ENCODE data around the gene C12orf57. TPM values are rescaled to one million over a fixed set of nuclear protein-coding genes. Genes with fewer than 3 reads are reported as not detected.
A peak's percentile ranks its signal among the peaks of the same experiment; 100 is the strongest.

The C12orf57 gene
- polyA plus RNA-seq, 1 donor from 2014 or later: 500 TPM

DNA sequence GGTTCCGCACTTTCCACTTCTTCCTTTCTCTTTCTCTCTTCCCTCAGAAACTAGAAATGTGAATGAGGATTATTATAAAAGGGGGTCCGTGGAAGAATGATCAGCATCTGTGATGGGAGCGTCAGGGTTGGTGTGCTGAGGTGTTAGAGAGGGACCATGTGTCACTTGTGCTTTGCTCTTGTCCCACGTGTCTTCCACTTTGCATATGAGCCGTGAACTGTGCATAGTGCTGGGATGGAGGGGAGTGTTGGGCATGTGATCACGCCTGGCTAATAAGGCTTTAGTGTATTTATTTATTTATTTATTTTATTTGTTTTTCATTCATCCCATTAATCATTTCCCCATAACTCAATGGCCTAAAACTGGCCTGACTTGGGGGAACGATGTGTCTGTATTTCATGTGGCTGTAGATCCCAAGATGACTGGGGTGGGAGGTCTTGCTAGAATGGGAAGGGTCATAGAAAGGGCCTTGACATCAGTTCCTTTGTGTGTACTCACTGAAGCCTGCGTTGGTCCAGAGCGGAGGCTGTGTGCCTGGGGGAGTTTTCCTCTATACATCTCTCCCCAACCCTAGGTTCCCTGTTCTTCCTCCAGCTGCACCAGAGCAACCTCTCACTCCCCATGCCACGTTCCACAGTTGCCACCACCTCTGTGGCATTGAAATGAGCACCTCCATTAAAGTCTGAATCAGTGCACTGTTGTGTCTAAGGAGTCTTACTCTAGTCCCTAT is 20.7 kb upstream of the C12orf57 start:
- H3K36me3 ChIP-seq (ENCODE audit: insufficient read depth, low read length): no peaks in the 10 kb centered on the region
- H3K27ac ChIP-seq (ENCODE audit: low read length): no peak overlapping the region
- no peaks in the 10 kb centered on the region for H4K20me1 ChIP-seq (ENCODE audit: insufficient read depth)
- TF ChIP-seq SMC3 (conservative IDR thresholded peaks at IDR 0.05; ENCODE audit: poor library complexity) (no peak), EP300 (conservative IDR thresholded peaks at IDR 0.05; ENCODE audit: poor library complexity, severe bottlenecking) (no peak)
- TF ChIP-seq, protein P1, sequence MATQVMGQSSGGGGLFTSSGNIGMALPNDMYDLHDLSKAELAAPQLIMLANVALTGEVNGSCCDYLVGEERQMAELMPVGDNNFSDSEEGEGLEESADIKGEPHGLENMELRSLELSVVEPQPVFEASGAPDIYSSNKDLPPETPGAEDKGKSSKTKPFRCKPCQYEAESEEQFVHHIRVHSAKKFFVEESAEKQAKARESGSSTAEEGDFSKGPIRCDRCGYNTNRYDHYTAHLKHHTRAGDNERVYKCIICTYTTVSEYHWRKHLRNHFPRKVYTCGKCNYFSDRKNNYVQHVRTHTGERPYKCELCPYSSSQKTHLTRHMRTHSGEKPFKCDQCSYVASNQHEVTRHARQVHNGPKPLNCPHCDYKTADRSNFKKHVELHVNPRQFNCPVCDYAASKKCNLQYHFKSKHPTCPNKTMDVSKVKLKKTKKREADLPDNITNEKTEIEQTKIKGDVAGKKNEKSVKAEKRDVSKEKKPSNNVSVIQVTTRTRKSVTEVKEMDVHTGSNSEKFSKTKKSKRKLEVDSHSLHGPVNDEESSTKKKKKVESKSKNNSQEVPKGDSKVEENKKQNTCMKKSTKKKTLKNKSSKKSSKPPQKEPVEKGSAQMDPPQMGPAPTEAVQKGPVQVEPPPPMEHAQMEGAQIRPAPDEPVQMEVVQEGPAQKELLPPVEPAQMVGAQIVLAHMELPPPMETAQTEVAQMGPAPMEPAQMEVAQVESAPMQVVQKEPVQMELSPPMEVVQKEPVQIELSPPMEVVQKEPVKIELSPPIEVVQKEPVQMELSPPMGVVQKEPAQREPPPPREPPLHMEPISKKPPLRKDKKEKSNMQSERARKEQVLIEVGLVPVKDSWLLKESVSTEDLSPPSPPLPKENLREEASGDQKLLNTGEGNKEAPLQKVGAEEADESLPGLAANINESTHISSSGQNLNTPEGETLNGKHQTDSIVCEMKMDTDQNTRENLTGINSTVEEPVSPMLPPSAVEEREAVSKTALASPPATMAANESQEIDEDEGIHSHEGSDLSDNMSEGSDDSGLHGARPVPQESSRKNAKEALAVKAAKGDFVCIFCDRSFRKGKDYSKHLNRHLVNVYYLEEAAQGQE (IDR thresholded peaks at IDR 0.05; ENCODE audit: borderline replicate concordance): no peak
- TF ChIP-seq, protein P2, sequence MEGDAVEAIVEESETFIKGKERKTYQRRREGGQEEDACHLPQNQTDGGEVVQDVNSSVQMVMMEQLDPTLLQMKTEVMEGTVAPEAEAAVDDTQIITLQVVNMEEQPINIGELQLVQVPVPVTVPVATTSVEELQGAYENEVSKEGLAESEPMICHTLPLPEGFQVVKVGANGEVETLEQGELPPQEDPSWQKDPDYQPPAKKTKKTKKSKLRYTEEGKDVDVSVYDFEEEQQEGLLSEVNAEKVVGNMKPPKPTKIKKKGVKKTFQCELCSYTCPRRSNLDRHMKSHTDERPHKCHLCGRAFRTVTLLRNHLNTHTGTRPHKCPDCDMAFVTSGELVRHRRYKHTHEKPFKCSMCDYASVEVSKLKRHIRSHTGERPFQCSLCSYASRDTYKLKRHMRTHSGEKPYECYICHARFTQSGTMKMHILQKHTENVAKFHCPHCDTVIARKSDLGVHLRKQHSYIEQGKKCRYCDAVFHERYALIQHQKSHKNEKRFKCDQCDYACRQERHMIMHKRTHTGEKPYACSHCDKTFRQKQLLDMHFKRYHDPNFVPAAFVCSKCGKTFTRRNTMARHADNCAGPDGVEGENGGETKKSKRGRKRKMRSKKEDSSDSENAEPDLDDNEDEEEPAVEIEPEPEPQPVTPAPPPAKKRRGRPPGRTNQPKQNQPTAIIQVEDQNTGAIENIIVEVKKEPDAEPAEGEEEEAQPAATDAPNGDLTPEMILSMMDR (IDR thresholded peaks at IDR 0.05; ENCODE audit: poor library complexity, severe bottlenecking): no peak
- H3K79me2 ChIP-seq (replicated peaks; ENCODE audit: insufficient read depth, low read length): no peaks in the 10 kb centered on the region
- no peaks in the 10 kb centered on the region for H3K27me3 ChIP-seq (ENCODE audit: insufficient read depth, low read depth, low read length)
- H3K9me2 ChIP-seq (ENCODE audit: insufficient read depth, low read length): no peaks in the 10 kb centered on the region
- H3F3A ChIP-seq (ENCODE audit: insufficient read depth, low read length, poor library complexity, severe bottlenecking): peaks cover 8% of the 10 kb centered on the region
- H3K4me2 ChIP-seq (ENCODE audit: low read length): no peak overlapping the region
- no peak overlapping the region for H2AFZ ChIP-seq (ENCODE audit: low read depth, low read length)
- H3K9me3 ChIP-seq (ENCODE audit: low read length): no peaks in the 10 kb centered on the region
- no peak overlapping the region for H3K4me3 ChIP-seq (ENCODE audit: low read length)
- no peak overlapping the region for H3K9ac ChIP-seq (ENCODE audit: low read length)

DNA sequence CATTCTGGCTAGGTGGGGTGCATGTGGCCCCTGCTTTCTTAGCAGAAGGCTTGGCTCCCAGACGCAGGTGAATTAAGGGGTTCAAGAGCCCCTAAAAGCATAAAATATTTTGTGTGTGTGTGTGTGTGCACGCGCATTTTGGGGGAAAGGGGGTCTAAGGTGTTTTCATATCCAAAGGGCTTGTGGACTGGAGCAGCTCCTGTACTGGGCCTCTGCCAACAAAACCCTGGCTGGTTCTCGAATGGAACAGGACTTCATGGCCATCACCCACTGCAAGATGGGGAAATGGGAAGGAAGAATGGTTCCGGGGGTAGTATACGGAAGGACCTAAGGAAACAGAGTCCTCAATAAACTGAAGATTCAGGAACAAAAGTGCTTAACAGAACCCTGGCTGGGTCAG is 20.0 kb upstream of the C12orf57 start:
- Histone ChIP-seq H3K4me2 (ENCODE audit: low read length) (no peak overlapping the region), H3K27me3 (ENCODE audit: insufficient read depth, low read depth, low read length) (no peaks in the 10 kb centered on the region), H2AFZ (ENCODE audit: low read depth, low read length) (no peak overlapping the region), H3K36me3 (ENCODE audit: insufficient read depth, low read length) (no peaks in the 10 kb centered on the region), H3K27ac (ENCODE audit: low read length) (peak overlapping the region; percentile 94), H3K9me2 (ENCODE audit: insufficient read depth, low read length) (no peaks in the 10 kb centered on the region), H3K79me2 (replicated peaks; ENCODE audit: insufficient read depth, low read length) (peaks cover 6% of the 10 kb centered on the region), H3K9ac (ENCODE audit: low read length) (peak overlapping the region; percentile 98), H3K4me3 (ENCODE audit: low read length) (no peak overlapping the region), H4K20me1 (ENCODE audit: insufficient read depth) (no peaks in the 10 kb centered on the region), H3K9me3 (ENCODE audit: low read length) (no peaks in the 10 kb centered on the region), H3F3A (ENCODE audit: insufficient read depth, low read length, poor library complexity, severe bottlenecking) (peaks cover 8% of the 10 kb centered on the region)
- TF ChIP-seq RAD21 (conservative IDR thresholded peaks at IDR 0.05): no peak
- no peak for TF ChIP-seq MXI1 (conservative IDR thresholded peaks at IDR 0.05; ENCODE audit: poor library complexity, severe bottlenecking)
- TF ChIP-seq EP300 (conservative IDR thresholded peaks at IDR 0.05; ENCODE audit: poor library complexity, severe bottlenecking): no peak
- no peak for TF ChIP-seq SMC3 (conservative IDR thresholded peaks at IDR 0.05; ENCODE audit: poor library complexity)
- TF ChIP-seq POLR2AphosphoS5 (IDR thresholded peaks at IDR 0.05): no peak
- TF ChIP-seq, protein P2 (IDR thresholded peaks at IDR 0.05; ENCODE audit: poor library complexity, severe bottlenecking): no peak
- TF ChIP-seq, protein P1 (IDR thresholded peaks at IDR 0.05; ENCODE audit: borderline replicate concordance): no peak
- no peak for TF ChIP-seq EZH2 (IDR thresholded peaks at IDR 0.05; ENCODE audit: borderline replicate concordance, insufficient read depth, low read length, poor library complexity, severe bottlenecking)
- TF ChIP-seq TAF1 (IDR thresholded peaks at IDR 0.05; ENCODE audit: low read depth): no peak
